Activated CD8-positive, alpha-beta memory T cell treated with anti-CD3 and anti-CD28 coated beads for 36 hours (primary cell): ENCODE measurements around the gene CCDC38. TPM values are rescaled to one million over a fixed set of nuclear protein-coding genes. Genes with fewer than 3 reads are reported as not detected.
"Not testable (repeated sequence)": the region's sequence is repeated elsewhere in the genome, so short reads cannot be mapped to it uniquely, and the experiment has no call there.

Source experiments
- CTCF ChIA-PET: fragments of 350-600 bp; sonication (Branson Sonifier 250); formaldehyde crosslinking; loops from one replicate; lab custom pipeline; 2021; ENCODE audit warnings: antibody characterized with exemption; lab: Charles Lee
- POLR2A ChIA-PET: fragments of 350-600 bp; sonication (Branson Sonifier 250); formaldehyde crosslinking; loops from one replicate; lab custom pipeline; 2021; ENCODE audit warnings: antibody characterized with exemption; lab: Charles Lee
- total RNA-seq, 2 experiments: library from RNA; stranded (reverse); gene quantifications; one replicate each; pipeline ENCODE4 v1.2.3, GENCODE V29; 2021

CCDC38 gene
- under 1 TPM; 0.25 to 0.31 TPM for total RNA-seq

DNA sequence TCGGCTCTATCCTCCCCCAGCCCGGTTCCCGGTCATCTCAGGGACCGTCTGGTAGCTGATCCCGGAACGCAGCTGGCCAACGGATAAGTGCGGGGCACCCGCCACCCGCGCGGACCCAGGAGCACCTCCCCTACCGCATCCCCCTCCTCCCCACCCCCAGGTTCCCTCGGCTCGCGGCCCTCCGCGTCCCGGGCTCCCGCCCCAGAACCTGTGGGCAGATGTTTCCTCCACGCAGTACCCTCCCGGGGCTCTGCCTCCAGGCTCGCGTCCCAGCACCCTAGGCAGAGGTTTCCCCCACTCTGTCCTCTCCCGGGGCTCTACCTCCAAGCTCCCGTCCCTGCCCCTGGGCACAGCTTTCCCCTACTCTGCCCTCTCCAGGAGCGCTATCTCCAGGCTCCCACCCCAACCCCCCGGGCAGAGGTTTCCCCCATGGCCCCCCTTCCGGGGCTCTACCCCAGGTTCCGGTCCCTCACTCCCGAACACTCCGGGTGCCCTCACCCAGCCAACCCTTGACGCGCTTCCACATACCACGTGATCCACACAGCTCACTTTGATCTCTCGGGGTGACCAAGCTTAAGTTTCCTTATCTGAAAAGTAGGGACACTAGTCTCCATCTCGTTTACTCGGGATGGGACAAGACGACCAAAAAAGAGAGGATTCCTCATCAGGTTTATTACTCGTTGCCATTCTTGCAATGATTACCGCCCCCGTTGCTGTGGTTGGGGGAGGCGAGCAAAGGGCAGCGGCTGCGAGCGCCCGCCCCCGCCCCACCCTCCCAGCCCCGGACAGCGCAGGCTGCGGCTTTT, at the start of gene CCDC38:
CCDC38 (minus strand) TSS at position 91 of the 806 bp plus-strand sequence. CDS start 6,105 bp downstream, outside the sequence.
- CTCF ChIA-PET: interaction anchor here (0.9 to 1.4 kb wide), 5 partner anchors 10 to 55 kb away, joined by 3 to 6 read pairs (median 3); no protein-coding TSS in a partner anchor
- POLR2A ChIA-PET: interaction anchor here (0.7 to 1.3 kb wide), 3 partner anchors 93 to 463 kb away, joined by 3 to 5 read pairs (median 3); partner anchors contain the start of gene LTA4H

DNA sequence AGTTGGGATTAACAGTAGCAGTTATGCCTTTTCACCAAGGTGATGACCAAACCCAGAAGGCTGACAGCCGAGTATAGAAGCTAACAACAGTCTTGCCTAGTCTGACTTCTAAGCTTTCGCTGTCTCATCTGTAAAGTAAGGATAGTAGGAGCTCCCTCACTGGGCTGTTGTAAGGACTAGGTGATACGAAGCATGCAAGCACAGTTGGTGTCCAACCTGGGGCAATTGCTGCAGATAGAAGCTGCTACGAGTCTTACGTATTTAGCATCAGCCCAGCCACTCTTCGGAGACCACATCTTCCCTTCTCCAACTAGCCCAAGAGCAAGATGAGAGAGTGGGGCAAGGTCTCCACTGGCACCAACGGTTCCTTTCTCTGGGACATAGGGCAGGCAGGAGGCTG, 47.7 kb upstream of the CCDC38 start:
- ChIA-PET CTCF (interaction anchor here (0.5 to 1.2 kb wide), 2 partner anchors 73 to 470 kb away, joined by 3 read pairs; no protein-coding TSS in a partner anchor), POLR2A (no interaction called here)

DNA sequence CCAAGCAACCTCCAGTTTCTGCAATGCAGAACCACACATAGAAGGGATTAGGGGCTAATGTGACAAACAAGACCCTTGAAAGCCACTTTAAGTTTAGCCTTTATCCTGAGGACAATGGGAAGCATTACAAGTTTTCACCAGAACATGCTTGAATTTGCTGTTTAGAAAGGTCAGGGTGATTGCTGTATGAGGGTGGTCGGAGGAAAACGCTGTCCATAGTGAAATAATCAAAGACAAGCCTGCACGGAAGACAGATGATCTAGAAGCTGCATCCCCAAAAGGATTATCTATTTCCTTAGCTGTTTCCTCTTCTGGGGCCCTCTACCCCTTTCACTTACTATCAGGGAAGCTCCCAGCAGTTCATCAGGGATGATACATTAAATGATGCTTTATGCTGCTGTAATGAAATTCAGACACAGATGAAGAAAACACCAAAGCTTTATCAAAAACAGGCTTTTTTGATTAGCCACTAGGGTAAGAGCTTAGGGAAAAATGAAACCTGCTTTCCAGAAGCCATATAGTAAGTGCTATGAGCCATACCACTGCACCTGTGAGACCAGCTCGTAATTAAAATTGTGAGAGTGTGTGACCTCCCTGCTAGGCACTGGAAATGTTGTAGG, 47.2 kb upstream of the CCDC38 start:
- ChIA-PET POLR2A (no interaction called here), CTCF (interaction anchor here (0.5 to 0.9 kb wide), 2 partner anchors 48 to 470 kb away, joined by 3 read pairs; no protein-coding TSS in a partner anchor)

DNA sequence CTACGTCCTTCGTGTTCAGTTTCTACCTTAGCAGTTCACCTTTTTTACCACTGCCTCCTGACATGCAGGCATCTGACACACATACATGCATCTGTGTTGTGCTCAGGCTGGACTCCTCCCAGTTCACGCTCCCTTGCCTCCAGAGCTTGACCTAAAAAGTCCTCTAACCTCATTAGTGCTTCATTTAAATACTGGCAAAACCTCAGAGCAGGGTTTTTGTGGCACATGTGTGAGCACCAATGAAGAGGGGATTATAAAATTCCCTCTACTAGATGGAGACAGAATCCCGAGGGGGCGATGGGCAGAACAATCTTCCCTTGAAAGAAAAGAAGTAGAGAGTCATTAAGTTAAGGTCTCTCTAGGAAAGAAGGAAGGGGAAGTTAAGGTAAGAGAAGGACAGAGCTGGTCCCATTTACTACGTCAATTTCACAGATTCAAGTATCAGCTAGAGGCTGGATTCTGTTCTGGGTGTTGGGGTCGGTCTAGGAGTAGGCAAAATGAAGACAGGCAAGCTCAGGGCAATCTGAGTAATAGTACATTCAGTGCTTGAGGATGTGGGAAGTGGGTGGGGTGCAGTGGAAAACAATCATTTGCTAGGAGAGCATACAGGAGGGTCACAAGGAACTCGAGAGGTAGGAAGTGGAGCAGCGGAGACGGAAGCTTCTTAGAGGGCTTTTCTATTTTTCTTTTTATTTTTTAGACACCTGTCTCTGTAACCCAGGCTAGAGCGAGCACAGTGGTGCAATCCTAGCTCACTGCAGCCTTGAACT, 46.3 kb upstream of the CCDC38 start:
- ChIA-PET POLR2A (no interaction called here), CTCF (interaction anchor here (0.9 kb wide), 1 partner anchor 48 kb away, joined by 3 read pairs; no protein-coding TSS in a partner anchor)

DNA sequence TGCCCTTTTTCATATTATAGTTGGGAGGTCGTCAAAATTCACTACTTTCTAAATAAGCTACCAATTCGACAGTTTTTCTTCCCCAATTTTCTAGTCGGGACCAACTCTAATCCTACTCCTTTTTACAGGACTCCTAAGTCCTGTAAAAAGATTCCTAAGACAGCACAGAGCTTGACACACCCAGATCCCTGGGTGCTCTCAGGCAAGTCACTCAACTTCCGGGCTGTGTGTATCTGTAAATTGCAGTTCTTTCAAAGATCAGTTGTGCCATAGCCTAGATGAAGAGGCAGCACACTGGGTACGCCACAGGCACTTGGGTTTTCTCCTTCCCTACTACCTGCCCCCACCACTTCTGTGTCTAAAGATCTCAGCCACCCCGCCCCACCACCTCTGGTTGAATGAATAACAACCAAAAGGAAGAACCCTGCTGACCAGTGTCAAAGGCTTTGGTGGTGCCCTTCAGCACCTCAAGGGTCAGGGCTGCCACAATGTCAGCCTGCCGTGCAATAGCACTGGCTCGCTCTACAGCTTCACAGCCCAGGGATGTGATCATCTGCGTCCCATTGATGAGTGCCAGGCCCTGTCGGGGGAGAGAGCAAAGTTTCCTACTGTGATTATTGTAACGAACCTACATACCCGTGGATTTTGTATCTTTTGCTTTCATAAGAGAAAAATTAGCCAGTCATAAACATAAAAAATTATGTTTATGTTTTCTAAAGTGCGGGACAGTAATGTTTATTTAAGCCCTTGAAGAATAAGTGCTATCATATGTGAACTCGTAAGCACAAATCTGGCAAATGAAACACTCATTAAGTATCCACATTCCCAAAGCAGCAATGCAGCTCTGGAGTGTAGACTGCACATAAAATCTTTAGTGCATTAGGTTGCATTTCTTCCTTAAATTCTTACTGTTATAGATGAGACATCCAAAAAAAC, 44.5 kb upstream of the CCDC38 start:
- ChIA-PET POLR2A (no interaction called here), CTCF (no interaction called here)

DNA sequence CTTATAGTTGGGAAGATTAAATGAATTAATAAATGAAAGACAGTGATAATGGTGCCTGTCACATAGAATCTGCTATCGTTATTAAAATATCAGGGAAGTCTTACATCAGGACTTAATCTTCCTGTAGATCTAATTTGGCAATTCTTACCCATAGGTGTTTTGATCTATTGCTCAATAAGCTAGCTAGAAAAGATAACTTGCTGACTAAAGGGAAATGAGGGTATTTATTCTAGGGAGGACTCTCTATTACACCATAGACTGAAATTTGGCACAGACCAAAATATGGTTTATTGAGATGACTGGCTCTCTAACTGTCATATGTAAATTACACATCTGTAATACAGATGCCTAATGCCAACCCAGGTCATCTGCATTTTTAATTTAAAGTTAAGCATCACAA, 42.3 kb upstream of the CCDC38 start:
- CTCF ChIA-PET: no interaction called here
- POLR2A ChIA-PET: no interaction called here

DNA sequence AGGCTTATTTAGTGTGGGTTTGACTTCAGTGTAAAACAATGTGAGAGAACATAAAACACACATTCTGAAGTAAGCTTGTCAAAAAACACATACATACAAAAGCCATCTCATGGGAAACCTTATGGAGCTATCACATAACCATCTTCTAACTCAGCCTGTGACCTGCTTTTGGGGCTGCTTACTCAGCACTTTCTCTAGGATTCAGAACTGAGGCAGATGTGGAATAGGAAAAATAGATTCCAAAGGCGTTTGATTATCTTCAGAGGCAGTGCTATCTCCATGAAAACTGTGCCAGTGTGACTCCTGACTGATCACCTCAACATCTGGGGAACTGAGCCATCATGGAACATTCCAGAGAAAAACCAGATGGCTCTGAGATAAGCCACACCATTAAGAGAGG, 40.2 kb upstream of the CCDC38 start:
- ChIA-PET POLR2A (no interaction called here), CTCF (no interaction called here)

DNA sequence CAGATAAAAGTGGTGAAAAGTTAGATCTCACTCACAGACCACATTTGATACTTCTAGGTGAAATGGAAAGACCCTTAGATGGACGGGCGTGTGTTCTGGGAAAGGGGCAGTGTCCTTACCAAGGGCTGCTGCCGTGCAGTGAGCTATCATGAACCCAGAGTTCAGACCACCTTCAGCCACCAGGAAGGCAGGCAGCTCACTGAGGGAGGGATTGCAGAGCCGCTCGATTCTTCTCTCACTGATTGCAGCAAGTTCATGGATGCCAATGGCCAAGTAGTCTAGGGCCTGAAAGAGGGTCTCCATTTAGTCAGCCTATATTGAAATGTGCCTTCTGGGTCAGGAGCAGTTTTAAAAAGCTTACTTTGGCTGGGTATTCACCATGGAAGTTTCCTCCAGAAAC, 38.0 kb upstream of the CCDC38 start:
- ChIA-PET CTCF (no interaction called here), POLR2A (no interaction called here)

DNA sequence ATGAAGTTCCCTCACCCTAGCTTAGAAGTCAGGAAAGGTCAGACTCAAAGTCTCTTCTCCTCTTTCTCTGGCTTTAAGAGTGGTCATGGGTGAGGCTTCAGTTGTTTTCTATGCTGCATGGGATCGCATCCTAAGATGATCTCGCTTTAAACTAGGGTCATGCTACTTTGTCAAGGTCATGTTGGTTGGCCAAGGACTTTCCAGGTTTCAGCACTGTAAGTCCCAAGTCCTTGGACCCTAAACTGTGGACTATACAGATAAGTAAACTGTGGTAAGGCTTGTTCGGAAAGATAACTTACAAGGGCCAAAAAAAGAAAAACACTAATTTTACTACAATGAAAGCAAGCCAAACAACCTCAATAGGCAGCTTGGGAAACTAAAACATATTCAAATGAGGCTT, 36.4 kb upstream of the CCDC38 start:
- CTCF ChIA-PET: no interaction called here
- POLR2A ChIA-PET: no interaction called here

DNA sequence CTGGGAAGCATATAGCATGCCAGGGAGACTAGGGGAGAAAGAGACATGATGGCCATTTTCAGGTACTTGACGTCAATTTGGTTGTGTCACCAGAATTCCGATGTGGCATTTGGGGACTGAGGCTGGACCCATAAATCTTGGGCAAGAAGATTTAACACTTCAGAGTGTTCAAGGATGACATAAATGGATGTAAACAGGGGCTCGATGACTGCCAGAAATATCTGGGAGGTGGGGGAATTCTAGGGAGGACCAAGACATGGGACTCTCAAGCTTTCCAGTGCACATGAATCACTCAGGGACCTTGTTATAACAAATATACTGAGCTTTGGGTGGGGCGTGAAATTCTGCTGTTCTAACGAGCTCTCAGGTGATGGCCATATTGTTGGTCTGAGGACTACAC, 35.9 kb upstream of the CCDC38 start:
- CTCF ChIA-PET: no interaction called here
- POLR2A ChIA-PET: no interaction called here

DNA sequence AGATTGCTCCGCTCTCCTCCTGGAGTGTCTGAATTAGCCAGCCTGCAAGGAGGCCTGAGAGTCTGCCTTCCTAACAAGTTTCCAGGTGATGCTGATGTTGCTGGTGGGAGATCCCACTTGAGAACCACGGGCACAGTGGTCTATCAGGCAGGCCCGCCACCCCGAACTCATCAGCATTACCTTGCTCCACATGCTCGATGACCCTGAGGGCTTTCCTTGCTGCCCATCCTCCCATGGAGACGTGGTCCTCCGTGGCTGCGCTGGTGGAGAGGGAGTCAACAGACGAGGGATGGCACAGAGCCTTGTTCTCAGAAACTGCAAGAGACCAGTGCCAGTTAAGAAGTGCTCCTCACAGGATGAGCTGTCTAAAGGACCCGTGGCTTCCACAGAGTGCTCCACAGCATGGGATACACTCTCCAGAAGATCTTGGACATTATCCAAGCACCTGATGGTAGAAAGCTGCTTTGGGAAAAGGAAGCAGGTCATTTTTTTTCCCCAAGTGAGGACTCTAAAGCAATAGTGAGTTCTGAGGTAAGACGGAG, 35.4 kb upstream of the CCDC38 start:
- ChIA-PET POLR2A (no interaction called here), CTCF (no interaction called here)

DNA sequence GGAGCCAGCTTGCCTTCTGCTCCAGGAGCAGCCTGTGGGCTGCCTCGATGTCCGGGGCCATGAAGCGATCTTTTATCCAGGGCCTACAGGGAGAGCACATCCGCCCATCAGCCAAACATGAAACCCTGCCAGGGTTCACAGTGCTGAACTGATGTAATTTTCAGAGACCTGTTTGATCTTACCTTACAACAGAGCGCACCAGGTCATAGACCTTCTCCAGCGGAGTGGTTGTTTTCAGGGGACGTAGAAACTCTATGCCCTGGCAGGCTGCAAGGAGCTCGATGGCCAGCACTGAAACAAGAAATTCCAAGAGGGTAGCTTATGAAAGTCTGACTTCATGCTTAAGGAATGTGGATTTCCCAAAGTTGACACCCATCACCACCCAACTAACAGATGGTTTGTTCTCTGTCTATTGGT, 34.0 kb upstream of the CCDC38 start:
- CTCF ChIA-PET: no interaction called here
- POLR2A ChIA-PET: no interaction called here

DNA sequence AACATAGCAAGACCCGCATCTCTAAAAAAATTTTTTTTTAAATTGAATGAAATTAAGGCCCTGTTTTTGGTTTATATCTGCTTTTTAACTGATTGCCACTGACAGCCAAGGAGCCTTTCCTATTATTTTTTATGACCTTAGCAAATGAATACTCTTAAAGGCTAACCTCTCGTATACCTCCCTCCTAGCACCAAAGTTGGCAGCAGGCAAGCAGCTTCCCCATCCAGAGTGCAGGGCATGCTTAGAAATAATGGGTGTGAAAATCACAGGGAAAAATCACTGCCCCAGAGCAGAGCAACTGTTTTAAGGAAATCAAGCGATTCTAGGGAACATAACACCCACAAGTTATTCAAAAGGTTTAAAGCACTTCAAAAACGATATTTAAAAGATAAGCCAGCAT, 33.1 kb upstream of the CCDC38 start:
- ChIA-PET POLR2A (no interaction called here), CTCF (no interaction called here)

DNA sequence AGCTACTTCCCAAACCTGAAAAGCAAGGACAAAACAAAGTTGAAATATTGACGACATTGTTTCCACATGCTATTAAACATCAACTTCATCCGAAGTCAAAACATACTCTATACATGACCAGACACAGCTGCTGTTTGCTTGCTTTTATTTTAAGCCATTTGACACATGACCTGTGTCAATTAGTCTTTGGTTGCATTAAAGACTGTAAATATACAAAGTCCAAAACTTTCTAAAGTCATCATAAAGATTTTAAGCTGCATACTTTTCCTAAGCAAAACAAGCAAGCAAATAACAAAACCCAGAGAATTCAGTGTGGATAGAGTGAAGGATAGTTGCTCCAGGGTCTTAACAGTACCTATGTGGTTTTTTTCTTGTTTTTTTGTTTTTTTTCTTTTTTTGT, 31.9 kb upstream of the CCDC38 start:
- ChIA-PET CTCF (no interaction called here), POLR2A (no interaction called here)

DNA sequence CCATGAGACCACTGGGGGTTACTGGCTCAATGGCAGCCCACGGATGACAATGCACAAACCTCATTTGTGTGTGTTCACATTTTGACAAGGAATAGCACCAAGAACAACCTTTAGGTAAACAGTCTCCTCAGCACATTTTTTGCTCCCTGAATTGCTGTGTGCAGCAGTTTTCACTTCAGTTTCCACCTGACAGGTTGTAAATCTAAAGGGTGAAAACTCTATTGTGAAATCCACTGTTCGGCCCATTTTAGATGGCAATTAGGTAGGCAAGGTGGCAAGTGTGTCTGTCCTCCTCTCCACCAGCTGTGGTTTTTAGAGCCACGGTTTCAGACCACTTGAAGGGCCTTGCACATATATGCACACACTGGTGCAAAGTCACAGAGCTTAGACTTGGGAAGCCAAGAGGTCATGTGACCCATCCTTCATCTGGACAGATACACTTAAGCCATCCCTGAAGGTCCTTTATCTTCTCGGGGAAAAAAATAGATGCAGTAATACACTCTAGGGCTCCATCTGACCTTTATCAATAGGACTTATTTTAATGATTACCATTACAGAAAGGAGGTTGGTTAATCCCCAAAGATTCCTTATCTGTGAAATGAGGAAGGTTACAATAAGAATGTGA, 30.5 kb upstream of the CCDC38 start:
- ChIA-PET POLR2A (interaction anchor here (0.6 kb wide), 1 partner anchor 899 kb away, joined by 4 read pairs; the partner anchor contains the start of gene NR2C1), CTCF (interaction anchor here (0.5 kb wide), 1 partner anchor 77 kb away, joined by 3 read pairs; no protein-coding TSS in a partner anchor)

DNA sequence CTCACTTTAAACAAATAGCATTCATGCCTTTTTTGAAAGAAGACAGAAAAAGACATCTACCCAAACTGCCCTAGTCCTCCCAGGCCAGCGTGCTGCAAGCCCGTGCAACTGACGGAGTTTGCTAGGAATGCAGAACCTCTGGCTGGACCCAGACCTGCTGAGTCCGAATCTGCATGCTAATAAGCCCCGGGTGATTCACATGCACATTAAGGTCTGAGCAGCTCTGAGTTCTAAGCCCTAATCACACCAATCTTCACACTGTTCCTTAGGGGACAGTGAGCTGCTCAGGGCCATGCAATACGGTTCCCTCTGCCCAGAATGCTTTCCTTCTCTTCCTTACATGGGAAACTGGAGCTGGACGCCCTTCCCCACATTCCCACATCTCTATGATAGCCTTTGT, 28.5 kb upstream of the CCDC38 start:
- POLR2A ChIA-PET: no interaction called here
- CTCF ChIA-PET: no interaction called here

DNA sequence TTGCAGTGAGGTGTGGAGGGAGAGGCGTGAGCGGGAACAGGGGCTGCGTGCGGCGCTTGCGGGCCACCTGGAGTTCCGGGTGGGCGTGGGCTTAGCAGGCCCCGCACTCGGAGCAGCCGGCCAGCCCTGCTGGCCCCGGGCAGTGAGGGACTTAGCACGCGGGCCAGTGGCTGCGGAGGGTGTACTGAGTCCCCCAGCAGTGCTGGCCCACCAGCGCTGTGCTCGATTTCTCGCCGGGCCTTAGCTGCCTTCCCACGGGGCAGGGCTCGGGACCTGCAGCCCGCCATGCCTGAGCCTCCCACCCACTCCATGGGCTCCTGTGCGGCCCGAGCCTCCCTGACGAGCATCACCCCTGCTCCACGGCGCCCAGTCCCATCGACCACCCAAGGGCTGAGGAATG, 26.7 kb upstream of the CCDC38 start:
- CTCF ChIA-PET, POLR2A ChIA-PET: not testable (repeated sequence)

DNA sequence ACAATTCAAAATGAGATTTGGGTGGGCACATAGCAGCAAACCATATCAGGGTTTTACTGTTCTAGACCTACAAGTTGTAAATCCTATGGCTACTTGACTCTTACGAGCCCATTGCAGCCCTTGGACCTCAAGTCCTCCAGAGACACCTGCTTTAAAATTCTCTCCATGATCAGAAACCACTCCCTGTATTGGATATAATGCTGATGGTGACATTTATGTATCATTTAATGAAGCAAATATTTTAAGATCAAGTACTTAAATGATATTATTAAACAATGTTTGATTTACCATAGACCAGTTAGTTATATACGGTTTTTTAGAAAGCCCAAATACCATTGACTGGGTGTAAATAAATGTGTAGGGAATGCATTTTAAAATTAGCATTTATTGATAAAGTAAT, 24.9 kb upstream of the CCDC38 start:
- ChIA-PET POLR2A (interaction anchor here (0.6 kb wide), 1 partner anchor 12 kb away, joined by 4 read pairs; no protein-coding TSS in a partner anchor), CTCF (interaction anchor here (0.7 kb wide), 1 partner anchor 196 kb away, joined by 4 read pairs; no protein-coding TSS in a partner anchor)
